B cell (primary cell): ENCODE data around the gene SMIM28. TPM values are rescaled to one million over a fixed set of nuclear protein-coding genes. Genes with fewer than 3 reads are reported as not detected.
A peak's percentile ranks its signal among the peaks of the same experiment; 100 is the strongest.

ENCODE experiments used
- ATAC-seq: fragments of 200-7000 bp; cut with Tn5 transposase; one replicate; pipeline ENCODE4 v1.10.0; 2021; ENCODE audit warnings: low read depth, mild to moderate bottlenecking, moderate number of reproducible peaks, moderate library complexity
- CTCF ChIA-PET: fragments of 350-600 bp; sonication (Branson Sonifier 250); formaldehyde crosslinking; loops from one replicate; lab custom pipeline; 2021; ENCODE audit warnings: antibody characterized with exemption, inconsistent platforms; lab: Charles Lee
- POLR2A ChIA-PET: fragments of 350-600 bp; sonication (Branson Sonifier 250); formaldehyde crosslinking; loops from one replicate; lab custom pipeline; 2021; ENCODE audit warnings: antibody characterized with exemption; lab: Charles Lee
- DNase-seq: peaks from one replicate; pipeline ENCODE4 v3.0.0; 2013
- H2AFZ ChIP-seq: 2 replicates; pipeline ENCODE4 v1.6.1; 2012; ENCODE audit warnings: mild to moderate bottlenecking, low read depth, low read length; ENCODE audit not compliant: insufficient read depth, poor library complexity, severe bottlenecking
- H3K27ac ChIP-seq, 2 donors: 1 replicate in 1 of 2; 2 replicates in 1 of 2; pipeline ENCODE4 v1.5.1; 2012 to 2013; ENCODE audit warnings: low read length in 2 of 2, mild to moderate bottlenecking in 2 of 2, moderate library complexity in 1 of 2
- H3K27me3 ChIP-seq, 4 experiments: fragments of 200-600 bp in 1 of 4; sonication (generic) in 1 of 4; replicated peaks in 1 of 4; 1 replicate in 2 of 4; 2 replicates in 2 of 4; pipeline versions ENCODE4 v1.6.1 to v1.7.0; 2013 to 2016; ENCODE audit warnings: low read length in 3 of 4, mild to moderate bottlenecking in 2 of 4, mixed read lengths in 1 of 4, moderate library complexity in 1 of 4; ENCODE audit not compliant: insufficient read depth in 4 of 4, control insufficient read depth in 3 of 4; ENCODE audit errors: control extremely low read depth in 1 of 4
- H3K36me3 ChIP-seq, 2 experiments: replicated peaks in 1 of 2; 1 replicate in 1 of 2; 2 replicates in 1 of 2; pipeline versions ENCODE4 v1.6.1 to v1.7.1; 2013; ENCODE audit warnings: low read length in 1 of 2; ENCODE audit not compliant: insufficient read depth in 2 of 2, control insufficient read depth in 1 of 2; ENCODE audit errors: control extremely low read depth in 1 of 2, extremely low read depth in 1 of 2
- H3K4me1 ChIP-seq, 2 donors: fragments of 200-600 bp in 1 of 2; sonication (generic) in 1 of 2; 1 replicate in 1 of 2; 2 replicates in 1 of 2; pipeline versions ENCODE4 v1.5.1 to v1.6.1; 2013 to 2017; ENCODE audit warnings: low read length in 2 of 2; ENCODE audit not compliant: control insufficient read depth in 2 of 2, insufficient read depth in 2 of 2
- H3K4me2 ChIP-seq: replicated peaks from 2 replicates; pipeline ENCODE3; 2012; ENCODE audit warnings: mild to moderate bottlenecking, low read depth, low read length; ENCODE audit not compliant: poor library complexity, severe bottlenecking
- H3K4me3 ChIP-seq, 5 experiments: fragments of 200-600 bp in 1 of 5; sonication (generic) in 1 of 5; 1 replicate in 3 of 5; 2 replicates in 2 of 5; pipeline versions ENCODE4 v1.5.1 to v1.7.0; 2011 to 2016; ENCODE audit warnings: low read length in 4 of 5, mild to moderate bottlenecking in 4 of 5, low read depth in 2 of 5, control low read depth in 1 of 5, moderate library complexity in 1 of 5; ENCODE audit not compliant: insufficient read depth in 1 of 5; ENCODE audit errors: control extremely low read depth in 1 of 5, extremely low read depth in 1 of 5
- H3K79me2 ChIP-seq: fragments of 200-600 bp; sonication (generic); one replicate; pipeline ENCODE4 v1.6.0; 2016; ENCODE audit warnings: low read length; ENCODE audit not compliant: control insufficient read depth, insufficient read depth
- H3K9ac ChIP-seq: fragments of 200-600 bp; sonication (generic); 2 replicates; pipeline ENCODE4 v1.6.1; 2017; ENCODE audit warnings: mild to moderate bottlenecking, low read length, moderate library complexity
- H3K9me3 ChIP-seq, 3 donors: one replicate each; pipeline versions ENCODE4 v1.6.1 to v1.7.1; 2013; ENCODE audit warnings: low read length in 2 of 3; ENCODE audit not compliant: control insufficient read depth in 2 of 3, insufficient read depth in 1 of 3; ENCODE audit errors: control extremely low read depth in 1 of 3
- H4K20me1 ChIP-seq: 2 replicates; pipeline ENCODE4 v1.6.0; 2012; ENCODE audit warnings: mild to moderate bottlenecking, low read length; ENCODE audit not compliant: insufficient read depth, control insufficient read depth, poor library complexity, severe bottlenecking
- H3K27ac Mint-ChIP-seq: one replicate; pipeline ENCODE4 v1.8.0; 2021; ENCODE audit warnings: mixed read lengths
- H3K27me3 Mint-ChIP-seq: one replicate; pipeline ENCODE4 v1.8.0; 2021; ENCODE audit warnings: mixed read lengths
- H3K4me1 Mint-ChIP-seq: one replicate; pipeline ENCODE4 v1.8.0; 2021; ENCODE audit warnings: mixed read lengths
- H3K4me3 Mint-ChIP-seq: one replicate; pipeline ENCODE4 v1.8.0; 2021; ENCODE audit warnings: mixed read lengths
- H3K9me3 Mint-ChIP-seq: one replicate; pipeline ENCODE4 v1.8.0; 2022; ENCODE audit warnings: mixed read lengths; ENCODE audit not compliant: insufficient read depth
- CTCF ChIP-seq: fragments of 200-600 bp; IDR thresholded peaks from one replicate; pipeline ENCODE4 v1.8.0; 2022; ENCODE audit warnings: antibody characterized with exemption, mild to moderate bottlenecking
- EZH2 ChIP-seq: IDR thresholded peaks from 2 replicates; pipeline ENCODE4 v1.6.1; 2012; ENCODE audit warnings: borderline replicate concordance, low read depth, mild to moderate bottlenecking, moderate library complexity, low read length; ENCODE audit not compliant: insufficient read depth, poor library complexity, severe bottlenecking
- WGBS: methylation state at CpG from one replicate; pipeline ENCODE4 v1.1.5; 2013; ENCODE audit warnings: missing lambda C conversion rate; ENCODE audit not compliant: insufficient coverage; 5-methylcytosine and 5-hydroxymethylcytosine counted together
- intact Hi-C: fragments of 100-400 bp; cut with micrococcal nuclease; formaldehyde crosslinking; loops from one replicate; pipeline ENCODE4 v1.10.0; 2022
- polyA plus RNA-seq: library from polyadenylated mRNA; depleted of rRNA; stranded (reverse); fragments of >200 nt; gene quantifications from 2 replicates; pipeline ENCODE4 v1.2.3, GENCODE V29; 2012
- total RNA-seq, 2 donors: library from RNA; stranded (reverse); fragments of 120-200 nt in 1 of 2; gene quantifications; 1 replicate in 1 of 2; 2 replicates in 1 of 2; pipeline versions ENCODE4 v1.2.3 to v1.2.4, GENCODE V29; 2013 to 2022

The SMIM28 gene
- total and polyA plus RNA-seq, 2 donors (not counting 1 experiment from before 2014, with no cell fraction given): not detected

GRCh38 chr6:138403801-138404665 lies 26.3 kb downstream of the SMIM28 start, which contains the start of gene HEBP2:
HEBP2 (plus strand) TSS chr6:138404223; CDS start chr6:138404496, 273 bp downstream.
- H3K27ac Mint-ChIP-seq: peak within 1 kb of the TSS; percentile 94
- H3K9me3 ChIP-seq: no peaks in the 10 kb centered on the region
- peak within 1 kb of the TSS; percentile 83 to 95 (median 93) for H3K4me3 ChIP-seq
- DNase-seq (peak; percentile 93), ATAC-seq (peak; percentile 86)
- peak within 1 kb of the TSS; percentile 97 for H2AFZ ChIP-seq
- H3K27me3 Mint-ChIP-seq: no peaks in the 10 kb centered on the region
- no peaks in the 10 kb centered on the region for H4K20me1 ChIP-seq
- no peaks in the 10 kb centered on the region for H3K9me3 Mint-ChIP-seq
- H3K4me3 Mint-ChIP-seq: peak within 1 kb of the TSS; percentile 89
- H3K4me2 ChIP-seq: peak within 1 kb of the TSS; percentile 99
- peaks cover 23% of the 10 kb centered on the region for H3K4me1 Mint-ChIP-seq
- TF ChIP-seq EZH2 (no peak), CTCF (peak; percentile 52)
- peaks cover 9 to 27% of the 10 kb centered on the region in 2 experiments for H3K36me3 ChIP-seq
- H3K27ac ChIP-seq: peak within 1 kb of the TSS; percentile 55 to 93
- peak within 1 kb of the TSS; percentile 94 for H3K9ac ChIP-seq
- ChIA-PET CTCF (interaction anchor here (0.5 to 4.1 kb wide), 18 partner anchors 10 to 1697 kb away, joined by 3 to 39 read pairs (median 4); partner anchors contain the start of gene CCDC28A), POLR2A (interaction anchor here (0.6 kb wide), 1 partner anchor 186 kb away, joined by 3 read pairs; no protein-coding TSS in a partner anchor)
- no peaks in the 10 kb centered on the region for H3K79me2 ChIP-seq
- H3K4me1 ChIP-seq: peaks cover 8 to 16% of the 10 kb centered on the region in 2 donors
- H3K27me3 ChIP-seq: no peaks in the 10 kb centered on the region
- intact Hi-C loops: loop anchor here (1.0 to 10.0 kb wide), 8 partner anchors 115 to 1299 kb away; partner anchors contain the start of genes ABRACL, CCDC28A and PERP
- under 1% methylated on average over 84 of the region's 92 CpGs for WGBS
